ENCODE data around the gene PDPN.
"Not testable (repeated sequence)": the region's sequence is repeated elsewhere in the genome, so short reads cannot be mapped to it uniquely, and the experiment has no call there.

PDPN gene

DNA sequence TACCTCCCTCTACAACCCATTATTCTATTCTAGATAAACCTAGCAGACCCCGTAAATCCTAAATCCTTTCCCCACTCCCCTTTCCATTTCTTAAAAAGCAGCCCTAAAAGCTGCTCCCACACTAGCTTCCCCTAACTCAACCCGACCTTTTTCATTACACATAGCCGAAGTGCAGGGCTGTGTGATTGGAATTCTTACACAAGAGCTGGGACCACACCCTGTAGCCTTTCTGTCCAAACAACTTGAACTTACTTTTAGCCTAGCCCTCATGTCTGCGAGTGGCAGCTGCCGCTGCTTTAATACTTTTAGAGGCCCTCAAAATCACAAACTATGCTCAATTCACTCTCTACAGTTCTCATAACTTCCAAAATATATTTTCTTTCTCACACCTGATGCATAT lies 19.6 kb upstream of the PDPN start:
- TF ChIP-seq EZH2 (IDR thresholded peaks at IDR 0.05), result no peak
- TF ChIP-seq FOXP2 (optimal IDR thresholded peaks at IDR 0.05; ENCODE audit: control extremely low read depth, extremely low read length, insufficient read depth), result no peak
- TF ChIP-seq POLR2AphosphoS5 (IDR thresholded peaks at IDR 0.05; ENCODE audit: borderline replicate concordance, low read depth, low read length), result no peak
- Histone ChIP-seq H3K4me3 (no peak overlapping the region), H3K27ac (no peak overlapping the region), H3K9ac (ENCODE audit: insufficient read length) (no peak overlapping the region), H3K36me3 (ENCODE audit: insufficient read depth, low read length) (no peaks in the 10 kb centered on the region), H3K9me3 (ENCODE audit: low read depth, low read length) (no peaks in the 10 kb centered on the region)
- no peak for DNase-seq (ENCODE audit: low read depth, low spot score)

DNA sequence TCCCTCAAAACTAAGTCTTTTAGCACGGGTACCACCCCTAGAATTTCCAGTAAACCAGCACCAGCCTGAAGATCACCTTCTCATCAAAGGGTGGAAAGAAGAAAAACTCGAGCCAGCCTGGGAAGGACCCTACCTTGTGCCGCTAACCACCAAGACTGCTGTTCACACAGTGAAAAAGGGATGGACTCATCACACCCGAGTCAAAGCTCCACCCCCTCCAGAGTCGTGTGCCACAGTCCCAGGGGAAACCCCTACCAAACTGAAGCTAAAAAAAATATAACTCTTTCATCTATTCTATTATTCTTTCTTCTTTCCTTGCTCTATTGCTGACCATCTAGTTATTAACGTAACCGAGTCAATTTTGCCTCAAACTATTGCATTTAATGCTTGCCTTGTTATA lies 13.2 kb upstream of the PDPN start:
- DNase-seq (ENCODE audit: low read depth, low spot score); H3K9ac ChIP-seq (ENCODE audit: insufficient read length); H3K4me3 ChIP-seq; H3K9me3 ChIP-seq (ENCODE audit: low read depth, low read length); H3K36me3 ChIP-seq (ENCODE audit: insufficient read depth, low read length); H3K27ac ChIP-seq: not testable (repeated sequence)

DNA sequence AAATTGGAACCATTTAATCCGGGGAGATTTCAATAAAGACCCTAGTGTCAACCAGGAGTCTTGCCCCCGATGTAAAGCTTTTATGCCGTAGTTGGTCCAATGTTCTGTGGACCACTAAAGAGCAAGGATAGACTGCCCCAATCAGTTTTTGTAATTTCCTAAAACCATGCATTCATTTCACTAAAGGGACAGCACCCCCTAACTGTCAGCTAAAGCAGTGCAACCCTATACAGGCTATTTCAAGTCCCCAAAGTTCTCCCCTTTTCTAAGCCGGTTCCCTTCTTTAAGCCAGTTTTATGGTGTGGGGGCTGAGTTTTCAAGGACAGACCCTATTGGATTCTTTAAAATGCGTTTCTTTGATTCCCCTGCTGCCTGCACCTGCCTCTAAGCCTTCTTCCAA lies 12.7 kb upstream of the PDPN start:
- Histone ChIP-seq H3K36me3 (ENCODE audit: insufficient read depth, low read length) (no peaks in the 10 kb centered on the region), H3K4me3 (no peak overlapping the region), H3K9ac (ENCODE audit: insufficient read length) (no peak overlapping the region), H3K27ac (no peak overlapping the region), H3K9me3 (ENCODE audit: low read depth, low read length) (no peaks in the 10 kb centered on the region)
- DNase-seq (ENCODE audit: low read depth, low spot score), result no peak
- TF ChIP-seq EZH2 (IDR thresholded peaks at IDR 0.05) (no peak), FOXP2 (optimal IDR thresholded peaks at IDR 0.05; ENCODE audit: control extremely low read depth, extremely low read length, insufficient read depth) (no peak)

DNA sequence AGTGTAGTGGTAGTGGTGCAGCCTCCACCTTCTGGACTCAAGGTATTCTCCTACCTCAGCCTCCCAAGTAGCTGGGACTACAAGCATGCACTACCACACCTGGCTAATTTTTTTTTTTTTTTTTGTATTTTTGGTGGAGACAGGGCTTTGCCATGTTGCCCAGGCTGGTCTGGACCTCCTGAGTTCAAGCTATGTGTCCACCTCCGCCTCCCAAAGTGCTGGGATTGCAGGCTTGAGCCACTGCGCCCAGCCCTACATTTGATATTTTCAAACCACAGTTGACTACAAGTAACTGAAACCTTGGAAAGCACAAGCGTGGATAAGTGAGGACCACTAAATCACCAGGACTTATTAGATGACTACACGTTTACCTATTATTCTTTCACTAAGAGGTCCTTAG lies 10.0 kb upstream of the PDPN start:
- Histone ChIP-seq H3K9me3 (ENCODE audit: low read depth, low read length) (no peaks in the 10 kb centered on the region), H3K36me3 (ENCODE audit: insufficient read depth, low read length) (no peaks in the 10 kb centered on the region), H3K4me3 (no peak overlapping the region), H3K27ac (no peak overlapping the region), H3K9ac (ENCODE audit: insufficient read length) (no peak overlapping the region)
- no peak for TF ChIP-seq FOXP2 (optimal IDR thresholded peaks at IDR 0.05; ENCODE audit: control extremely low read depth, extremely low read length, insufficient read depth)
- no peak for TF ChIP-seq POLR2AphosphoS5 (IDR thresholded peaks at IDR 0.05; ENCODE audit: borderline replicate concordance, low read depth, low read length)
- TF ChIP-seq EZH2 (IDR thresholded peaks at IDR 0.05), result no peak
- no peak for DNase-seq (ENCODE audit: low read depth, low spot score)

GRCh38 chr1:13576926-13577325 lies 6.7 kb upstream of the PDPN start:
- DNase-seq (ENCODE audit: low read depth, low spot score), result no peak
- no peaks in the 10 kb centered on the region for H3K9me3 ChIP-seq (ENCODE audit: low read depth, low read length)

DNA sequence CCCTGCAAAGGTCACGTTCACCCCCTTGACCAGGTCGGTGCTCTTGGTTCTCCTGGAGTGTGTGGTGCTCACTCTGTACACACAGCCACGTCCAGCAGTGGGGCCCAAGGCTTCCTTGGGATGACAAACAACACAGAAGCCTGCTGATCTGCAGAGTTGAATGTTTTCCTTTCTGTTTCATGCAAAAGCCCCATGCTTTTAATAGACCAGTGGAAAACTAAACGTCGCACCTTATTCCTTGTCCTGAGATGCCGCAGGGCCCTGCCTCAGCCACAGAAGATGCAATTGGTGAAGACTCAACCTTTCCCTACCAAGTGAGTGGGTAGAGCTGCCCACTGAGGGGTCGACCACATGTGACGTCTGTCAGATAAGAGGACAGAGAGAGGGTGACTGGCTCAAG lies 5.8 kb upstream of the PDPN start:
- H3K36me3 ChIP-seq (ENCODE audit: insufficient read depth, low read length), result no peaks in the 10 kb centered on the region
- no peak for TF ChIP-seq EZH2 (IDR thresholded peaks at IDR 0.05)
- TF ChIP-seq FOXP2 (optimal IDR thresholded peaks at IDR 0.05; ENCODE audit: control extremely low read depth, extremely low read length, insufficient read depth), result no peak
- TF ChIP-seq POLR2AphosphoS5 (IDR thresholded peaks at IDR 0.05; ENCODE audit: borderline replicate concordance, low read depth, low read length), result no peak
- H3K9me3 ChIP-seq (ENCODE audit: low read depth, low read length), result no peaks in the 10 kb centered on the region
- DNase-seq (ENCODE audit: low read depth, low spot score), result no peak
- H3K27ac ChIP-seq, result no peak overlapping the region
- no peak overlapping the region for H3K4me3 ChIP-seq
- H3K9ac ChIP-seq (ENCODE audit: insufficient read length), result no peak overlapping the region

More at GRCh38 chr1:13576926-13577325, 6.7 kb upstream of the PDPN start:
- H3K27ac ChIP-seq, result no peak overlapping the region
- H3K4me3 ChIP-seq, result no peak overlapping the region
- TF ChIP-seq EZH2 (IDR thresholded peaks at IDR 0.05), result no peak
- TF ChIP-seq POLR2AphosphoS5 (IDR thresholded peaks at IDR 0.05; ENCODE audit: borderline replicate concordance, low read depth, low read length), result no peak
- no peak for TF ChIP-seq FOXP2 (optimal IDR thresholded peaks at IDR 0.05; ENCODE audit: control extremely low read depth, extremely low read length, insufficient read depth)
- H3K9ac ChIP-seq (ENCODE audit: insufficient read length), result no peak overlapping the region
- H3K36me3 ChIP-seq (ENCODE audit: insufficient read depth, low read length), result no peaks in the 10 kb centered on the region

DNA sequence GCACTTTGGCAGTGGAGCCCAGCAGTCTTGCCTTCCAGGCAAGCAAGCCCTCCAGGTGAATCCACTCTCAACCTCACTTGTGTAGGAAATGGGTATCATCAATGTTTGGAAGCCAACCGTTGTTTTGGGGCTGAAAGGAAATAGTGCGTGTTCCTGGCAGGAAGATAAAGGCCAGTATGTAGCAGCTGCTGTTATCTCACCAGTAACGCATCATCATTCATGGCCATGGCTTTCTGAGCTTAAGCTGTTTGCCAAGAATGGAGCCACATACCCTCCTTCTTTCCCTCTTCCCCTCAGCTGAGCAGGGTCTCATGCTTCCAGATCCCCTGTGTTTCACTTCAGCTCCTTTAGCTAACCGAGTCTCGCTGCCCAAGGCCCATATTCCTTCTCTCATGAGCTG lies 2.2 kb upstream of the PDPN start:
- TF ChIP-seq FOXP2 (optimal IDR thresholded peaks at IDR 0.05; ENCODE audit: control extremely low read depth, extremely low read length, insufficient read depth), result no peak
- TF ChIP-seq EZH2 (IDR thresholded peaks at IDR 0.05), result no peak
- Histone ChIP-seq H3K9ac (ENCODE audit: insufficient read length) (no peak overlapping the region), H3K27ac (no peak overlapping the region), H3K4me3 (no peak overlapping the region), H3K9me3 (ENCODE audit: low read depth, low read length) (no peaks in the 10 kb centered on the region), H3K36me3 (ENCODE audit: insufficient read depth, low read length) (no peaks in the 10 kb centered on the region)
- DNase-seq (ENCODE audit: low read depth, low spot score), result no peak

DNA sequence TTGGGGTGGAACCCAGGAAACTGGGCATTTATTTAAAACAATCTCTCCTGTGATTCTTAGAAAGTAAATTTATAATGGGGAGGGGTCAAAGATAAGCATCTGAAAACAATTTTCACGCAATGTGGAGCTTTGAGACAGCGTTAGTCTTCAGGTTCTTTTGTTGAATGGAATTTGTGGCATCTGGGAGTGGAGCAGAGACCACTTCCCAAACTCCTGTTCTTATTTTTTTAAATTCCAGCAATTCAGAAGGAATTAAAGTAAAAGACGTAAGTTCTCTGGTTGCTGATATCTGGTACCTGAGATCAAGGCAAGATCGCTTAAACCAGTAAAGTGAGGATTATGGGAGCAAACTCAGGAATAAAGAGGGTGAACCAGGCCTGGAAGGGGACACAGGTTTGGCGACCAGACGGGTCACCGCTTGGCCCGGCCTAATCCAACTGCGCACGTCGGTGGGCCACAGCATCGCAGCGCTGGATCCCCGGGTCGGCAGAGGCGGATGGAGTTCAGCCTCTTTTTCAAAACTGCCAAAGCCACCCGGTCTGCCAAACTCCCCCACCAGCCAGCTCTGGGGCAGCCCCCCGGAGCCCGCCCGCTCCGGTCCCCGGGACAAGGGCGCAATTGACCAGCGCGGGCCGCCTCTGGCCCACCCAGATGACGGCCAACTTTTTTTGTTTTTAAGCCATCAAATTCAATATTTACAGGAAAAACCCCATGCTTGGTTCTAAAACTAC lies 754 bp upstream of the PDPN start:
- TF ChIP-seq POLR2AphosphoS5 (IDR thresholded peaks at IDR 0.05; ENCODE audit: borderline replicate concordance, low read depth, low read length) (no peak), EZH2 (IDR thresholded peaks at IDR 0.05) (no peak), FOXP2 (optimal IDR thresholded peaks at IDR 0.05; ENCODE audit: control extremely low read depth, extremely low read length, insufficient read depth) (no peak)
- no peak overlapping the region for H3K4me3 ChIP-seq

More for the DNA sequence above, 754 bp upstream of the PDPN start:
- DNase-seq (ENCODE audit: low read depth, low spot score), result no peak
- no peak overlapping the region for H3K9ac ChIP-seq (ENCODE audit: insufficient read length)
- H3K27ac ChIP-seq, result no peak overlapping the region
- no peaks in the 10 kb centered on the region for H3K36me3 ChIP-seq (ENCODE audit: insufficient read depth, low read length)
- H3K9me3 ChIP-seq (ENCODE audit: low read depth, low read length), result no peaks in the 10 kb centered on the region

Data from SK-N-MC (cell line).